Measurements from ENCODE around the gene ZNF446.

- TF ChIP-seq POLR2AphosphoS5 (IDR thresholded peaks at IDR 0.05; ENCODE audit: low read depth, low read length): no peak
- TF ChIP-seq, protein P1, sequence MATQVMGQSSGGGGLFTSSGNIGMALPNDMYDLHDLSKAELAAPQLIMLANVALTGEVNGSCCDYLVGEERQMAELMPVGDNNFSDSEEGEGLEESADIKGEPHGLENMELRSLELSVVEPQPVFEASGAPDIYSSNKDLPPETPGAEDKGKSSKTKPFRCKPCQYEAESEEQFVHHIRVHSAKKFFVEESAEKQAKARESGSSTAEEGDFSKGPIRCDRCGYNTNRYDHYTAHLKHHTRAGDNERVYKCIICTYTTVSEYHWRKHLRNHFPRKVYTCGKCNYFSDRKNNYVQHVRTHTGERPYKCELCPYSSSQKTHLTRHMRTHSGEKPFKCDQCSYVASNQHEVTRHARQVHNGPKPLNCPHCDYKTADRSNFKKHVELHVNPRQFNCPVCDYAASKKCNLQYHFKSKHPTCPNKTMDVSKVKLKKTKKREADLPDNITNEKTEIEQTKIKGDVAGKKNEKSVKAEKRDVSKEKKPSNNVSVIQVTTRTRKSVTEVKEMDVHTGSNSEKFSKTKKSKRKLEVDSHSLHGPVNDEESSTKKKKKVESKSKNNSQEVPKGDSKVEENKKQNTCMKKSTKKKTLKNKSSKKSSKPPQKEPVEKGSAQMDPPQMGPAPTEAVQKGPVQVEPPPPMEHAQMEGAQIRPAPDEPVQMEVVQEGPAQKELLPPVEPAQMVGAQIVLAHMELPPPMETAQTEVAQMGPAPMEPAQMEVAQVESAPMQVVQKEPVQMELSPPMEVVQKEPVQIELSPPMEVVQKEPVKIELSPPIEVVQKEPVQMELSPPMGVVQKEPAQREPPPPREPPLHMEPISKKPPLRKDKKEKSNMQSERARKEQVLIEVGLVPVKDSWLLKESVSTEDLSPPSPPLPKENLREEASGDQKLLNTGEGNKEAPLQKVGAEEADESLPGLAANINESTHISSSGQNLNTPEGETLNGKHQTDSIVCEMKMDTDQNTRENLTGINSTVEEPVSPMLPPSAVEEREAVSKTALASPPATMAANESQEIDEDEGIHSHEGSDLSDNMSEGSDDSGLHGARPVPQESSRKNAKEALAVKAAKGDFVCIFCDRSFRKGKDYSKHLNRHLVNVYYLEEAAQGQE (IDR thresholded peaks at IDR 0.05; ENCODE audit: insufficient read depth in 1 of 2, low read depth in 2 of 2, low read length in 2 of 2): no peak
- TF ChIP-seq FOXP2 (optimal IDR thresholded peaks at IDR 0.05; ENCODE audit: borderline replicate concordance, extremely low read depth, extremely low read length, insufficient read depth): no peak
- TF ChIP-seq TAF1 (IDR thresholded peaks at IDR 0.05; ENCODE audit: borderline replicate concordance, insufficient read depth, low read length): no peak
Observed at GRCh38 chr19:58516246-58516836, 40.2 kb downstream of the ZNF446 start.

Measured in PFSK-1 (cell line).